ENCODE measurements around the gene APBA1. TPM values are rescaled to one million over a fixed set of nuclear protein-coding genes. Genes with fewer than 3 reads are reported as not detected.

APBA1 gene
- total RNA-seq, 1 experiment from 2014 or later, result 0.34 TPM

GRCh38 chr9:69428017-69428785 is 244.0 kb downstream of the APBA1 start:
- Histone ChIP-seq H3K27me3 (replicated peaks; ENCODE audit: control insufficient read depth, insufficient read depth, low read length) (no peaks in the 10 kb centered on the region), H3K4me3 (ENCODE audit: low read depth, low read length) (no peak overlapping the region), H3K4me1 (no peaks in the 10 kb centered on the region), H3K36me3 (ENCODE audit: control insufficient read depth, insufficient read depth, low read length) (no peaks in the 10 kb centered on the region), H3K9me3 (no peaks in the 10 kb centered on the region)
- POLR2A ChIA-PET, result no interaction called here
- intact Hi-C loops (cut with micrococcal nuclease; ENCODE audit: unreplicated experiment), result loop anchor here (10.0 kb wide), 1 partner anchor 447 kb away; no protein-coding TSS in a partner anchor
- BruUV-seq (replicated peaks), result no TSS peak
- Mint-ChIP-seq H3K4me3 (ENCODE audit: unreplicated experiment) (no peak overlapping the region), H3K27ac (ENCODE audit: unreplicated experiment) (no peak overlapping the region), H3K27me3 (ENCODE audit: insufficient read depth, unreplicated experiment) (peaks cover 3% of the 10 kb centered on the region), H3K9me3 (ENCODE audit: unreplicated experiment) (no peaks in the 10 kb centered on the region), H3K36me3 (ENCODE audit: insufficient read depth, unreplicated experiment) (no peaks in the 10 kb centered on the region), H3K4me1 (ENCODE audit: low read depth, unreplicated experiment) (no peaks in the 10 kb centered on the region)
- DNase-seq, result no peak
- CTCF ChIA-PET, result no interaction called here
- no peak for TF ChIP-seq CTCF (IDR thresholded peaks at IDR 0.05; ENCODE audit: insufficient read depth in 1 of 2, low read depth in 1 of 2, low read length in 1 of 2, severe bottlenecking in 1 of 2, unreplicated experiment in 1 of 2)

- no peaks in the 10 kb centered on the region for H3K4me1 Mint-ChIP-seq (ENCODE audit: low read depth, unreplicated experiment)
- H3K27me3 ChIP-seq (replicated peaks; ENCODE audit: control insufficient read depth, insufficient read depth, low read length), result no peaks in the 10 kb centered on the region
- CTCF ChIA-PET, result no interaction called here
- POLR2A ChIA-PET, result no interaction called here
- H3K4me3 Mint-ChIP-seq (ENCODE audit: unreplicated experiment), result no peak overlapping the region
- peaks cover 3% of the 10 kb centered on the region for H3K27me3 Mint-ChIP-seq (ENCODE audit: insufficient read depth, unreplicated experiment)
- H3K27ac Mint-ChIP-seq (ENCODE audit: unreplicated experiment), result no peak overlapping the region
- DNase-seq, result no peak
- no peaks in the 10 kb centered on the region for H3K9me3 ChIP-seq
- intact Hi-C loops (cut with micrococcal nuclease; ENCODE audit: unreplicated experiment), result loop anchor here (10.0 kb wide), 1 partner anchor 448 kb away; no protein-coding TSS in a partner anchor
- no peak overlapping the region for H3K4me3 ChIP-seq (ENCODE audit: low read depth, low read length)
- no peaks in the 10 kb centered on the region for H3K9me3 Mint-ChIP-seq (ENCODE audit: unreplicated experiment)
- H3K36me3 ChIP-seq (ENCODE audit: control insufficient read depth, insufficient read depth, low read length), result no peaks in the 10 kb centered on the region
- no peak for TF ChIP-seq CTCF (IDR thresholded peaks at IDR 0.05; ENCODE audit: insufficient read depth in 1 of 2, low read depth in 1 of 2, low read length in 1 of 2, severe bottlenecking in 1 of 2, unreplicated experiment in 1 of 2)
- no peaks in the 10 kb centered on the region for H3K4me1 ChIP-seq
- BruUV-seq (replicated peaks), result no TSS peak
- no peaks in the 10 kb centered on the region for H3K36me3 Mint-ChIP-seq (ENCODE audit: insufficient read depth, unreplicated experiment)
These were observed 244.9 kb downstream of the APBA1 start for GRCh38 chr9:69427286-69427685.

GRCh38 chr9:69425136-69425801 is 246.9 kb downstream of the APBA1 start:
- ChIA-PET CTCF (no interaction called here), POLR2A (no interaction called here)
- Histone ChIP-seq H3K4me3 (ENCODE audit: low read depth, low read length) (no peak overlapping the region), H3K9me3 (no peaks in the 10 kb centered on the region), H3K36me3 (ENCODE audit: control insufficient read depth, insufficient read depth, low read length) (no peaks in the 10 kb centered on the region), H3K4me1 (no peaks in the 10 kb centered on the region), H3K27me3 (replicated peaks; ENCODE audit: control insufficient read depth, insufficient read depth, low read length) (no peaks in the 10 kb centered on the region)
- BruUV-seq (replicated peaks), result no TSS peak
- DNase-seq, result no peak
- H3K4me1 Mint-ChIP-seq (ENCODE audit: low read depth, unreplicated experiment), result no peaks in the 10 kb centered on the region
- H3K4me3 Mint-ChIP-seq (ENCODE audit: unreplicated experiment), result no peak overlapping the region
- intact Hi-C loops (cut with micrococcal nuclease; ENCODE audit: unreplicated experiment), result loop anchor here (10.0 kb wide), 1 partner anchor 450 kb away; no protein-coding TSS in a partner anchor
- TF ChIP-seq CTCF (IDR thresholded peaks at IDR 0.05; ENCODE audit: insufficient read depth in 1 of 2, low read depth in 1 of 2, low read length in 1 of 2, severe bottlenecking in 1 of 2, unreplicated experiment in 1 of 2), result no peak
- no peaks in the 10 kb centered on the region for H3K36me3 Mint-ChIP-seq (ENCODE audit: insufficient read depth, unreplicated experiment)
- H3K9me3 Mint-ChIP-seq (ENCODE audit: unreplicated experiment), result no peaks in the 10 kb centered on the region
- peaks cover 3% of the 10 kb centered on the region for H3K27me3 Mint-ChIP-seq (ENCODE audit: insufficient read depth, unreplicated experiment)
- H3K27ac Mint-ChIP-seq (ENCODE audit: unreplicated experiment), result no peak overlapping the region
